Lung (tissue), 12 donors: ENCODE data around the gene MUSK. TPM values are rescaled to one million over a fixed set of nuclear protein-coding genes. Genes with fewer than 3 reads are reported as not detected.
"Not testable (repeated sequence)": the region's sequence is repeated elsewhere in the genome, so short reads cannot be mapped to it uniquely, and the experiment has no call there.

ENCODE experiments used
- ATAC-seq: fragments of 200-7000 bp; cut with Tn5 transposase; one replicate; pipeline ENCODE4 v1.9.1; 2020; ENCODE audit warnings: moderate number of reproducible peaks; ENCODE audit not compliant: insufficient read depth, low FRiP score
- DNase-seq, 3 donors: peaks; one replicate each; pipeline ENCODE4 v3.0.0-alpha.2; 2013 to 2017
- H3K27ac ChIP-seq, 2 donors: one replicate each; pipeline ENCODE4 v1.5.1; 2013; ENCODE audit warnings: mild to moderate bottlenecking in 2 of 2, moderate library complexity in 2 of 2, control low read depth in 1 of 2, inconsistent platforms in 1 of 2, low read depth in 1 of 2, low read length in 1 of 2
- H3K27me3 ChIP-seq, 3 donors: one replicate each; pipeline ENCODE4 v1.5.1; 2013; ENCODE audit warnings: low read length in 2 of 3; ENCODE audit not compliant: control insufficient read depth in 3 of 3, insufficient read depth in 3 of 3
- H3K36me3 ChIP-seq, 4 donors: one replicate each; pipeline ENCODE4 v1.5.1; 2013; ENCODE audit warnings: low read length in 4 of 4, mild to moderate bottlenecking in 1 of 4, moderate library complexity in 1 of 4; ENCODE audit not compliant: control insufficient read depth in 4 of 4, insufficient read depth in 4 of 4
- H3K4me1 ChIP-seq, 5 donors: one replicate each; pipeline ENCODE4 v1.5.1; 2013; ENCODE audit warnings: low read length in 5 of 5, mild to moderate bottlenecking in 2 of 5, moderate library complexity in 1 of 5; ENCODE audit not compliant: control insufficient read depth in 5 of 5, insufficient read depth in 5 of 5
- H3K4me3 ChIP-seq: one replicate; pipeline ENCODE4 v1.5.1; 2013; ENCODE audit warnings: mild to moderate bottlenecking, control low read depth, moderate library complexity
- H3K9ac ChIP-seq, 2 donors: one replicate each; pipeline ENCODE4 v1.5.1; 2013; ENCODE audit warnings: low read length in 2 of 2, control low read depth in 1 of 2; ENCODE audit not compliant: insufficient read depth in 1 of 2
- H3K9me3 ChIP-seq, 4 donors: one replicate each; pipeline ENCODE4 v1.5.1; 2013; ENCODE audit warnings: low read length in 3 of 4, mild to moderate bottlenecking in 1 of 4, moderate library complexity in 1 of 4; ENCODE audit not compliant: control insufficient read depth in 4 of 4, insufficient read depth in 3 of 4
- WGBS, 2 donors: extraction: QIAGEN DNeasy Blood & Tissue Kit; methylation state at CpG; one replicate each; pipeline ENCODE4 v1.1.7; 2013; 5-methylcytosine and 5-hydroxymethylcytosine counted together
- polyA plus RNA-seq, 2 donors: library from polyadenylated mRNA; stranded (reverse); fragments of 200-250 nt; gene quantifications; one replicate each; pipeline ENCODE4 v1.2.1, GENCODE V29; 2013
- total RNA-seq, 2 donors: library from RNA; depleted of rRNA in 1 of 2; stranded (reverse); fragments of >200 nt in 1 of 2; gene quantifications; one replicate each; pipeline ENCODE4 v1.2.1, GENCODE V29; 2014 to 2021
- TF ChIP-seq, protein P1 (sequence below): IDR thresholded peaks from 2 replicates; pipeline ENCODE4 v1.5.1; 2012; ENCODE audit warnings: mild to moderate bottlenecking; ENCODE audit errors: control extremely low read depth, extremely low read depth
- donor health status: control.
- donor health status: control.
- donor health status: Bipolar disorder and iron deficiency.
- donor health status: healthy.
- donor health status: DM: yes; HTN: yes; CAD: no.

Gene MUSK
- total and polyA plus RNA-seq, 4 donors, result 0.14 to 2.8 (median 0.43) TPM

DNA sequence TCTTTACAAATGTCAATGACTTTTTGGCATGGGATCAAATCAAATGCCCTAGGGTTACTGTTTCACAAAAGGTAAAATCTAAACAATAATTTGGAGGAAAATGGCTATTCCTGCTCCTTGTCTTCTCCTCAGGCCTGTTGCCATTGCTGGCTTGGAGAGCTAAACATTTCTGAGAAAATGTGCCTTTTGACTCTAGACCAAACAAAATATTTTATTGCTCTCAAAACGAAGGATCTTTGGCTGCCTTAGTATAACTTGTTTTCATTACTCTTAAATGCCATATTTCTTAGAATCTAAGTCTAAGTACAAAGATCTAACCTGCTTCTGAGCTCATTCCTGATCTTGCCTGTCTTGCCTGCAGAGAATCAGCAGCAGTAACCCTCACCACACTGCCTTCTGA lies 116.6 kb downstream of the MUSK start:
- 46 to 73% methylated on average over 1 of the region's 1 CpG for WGBS, 2 donors
- Histone ChIP-seq H3K27me3 (no peaks in the 10 kb centered on the region), H3K4me3 (no peak overlapping the region), H3K4me1 (peaks cover 0 to 4% (median 0%) of the 10 kb centered on the region in 5 donors), H3K27ac (no peak overlapping the region), H3K36me3 (no peaks in the 10 kb centered on the region), H3K9me3 (peaks cover 0 to 2% (median 0%) of the 10 kb centered on the region in 4 donors), H3K9ac (peak overlapping the region in 1 of 2 donors; percentile 19)
- DNase-seq (peak in 1 of 3 donors; percentile 20), ATAC-seq (no peak)
- TF ChIP-seq, protein P1, sequence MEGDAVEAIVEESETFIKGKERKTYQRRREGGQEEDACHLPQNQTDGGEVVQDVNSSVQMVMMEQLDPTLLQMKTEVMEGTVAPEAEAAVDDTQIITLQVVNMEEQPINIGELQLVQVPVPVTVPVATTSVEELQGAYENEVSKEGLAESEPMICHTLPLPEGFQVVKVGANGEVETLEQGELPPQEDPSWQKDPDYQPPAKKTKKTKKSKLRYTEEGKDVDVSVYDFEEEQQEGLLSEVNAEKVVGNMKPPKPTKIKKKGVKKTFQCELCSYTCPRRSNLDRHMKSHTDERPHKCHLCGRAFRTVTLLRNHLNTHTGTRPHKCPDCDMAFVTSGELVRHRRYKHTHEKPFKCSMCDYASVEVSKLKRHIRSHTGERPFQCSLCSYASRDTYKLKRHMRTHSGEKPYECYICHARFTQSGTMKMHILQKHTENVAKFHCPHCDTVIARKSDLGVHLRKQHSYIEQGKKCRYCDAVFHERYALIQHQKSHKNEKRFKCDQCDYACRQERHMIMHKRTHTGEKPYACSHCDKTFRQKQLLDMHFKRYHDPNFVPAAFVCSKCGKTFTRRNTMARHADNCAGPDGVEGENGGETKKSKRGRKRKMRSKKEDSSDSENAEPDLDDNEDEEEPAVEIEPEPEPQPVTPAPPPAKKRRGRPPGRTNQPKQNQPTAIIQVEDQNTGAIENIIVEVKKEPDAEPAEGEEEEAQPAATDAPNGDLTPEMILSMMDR, result no peak

DNA sequence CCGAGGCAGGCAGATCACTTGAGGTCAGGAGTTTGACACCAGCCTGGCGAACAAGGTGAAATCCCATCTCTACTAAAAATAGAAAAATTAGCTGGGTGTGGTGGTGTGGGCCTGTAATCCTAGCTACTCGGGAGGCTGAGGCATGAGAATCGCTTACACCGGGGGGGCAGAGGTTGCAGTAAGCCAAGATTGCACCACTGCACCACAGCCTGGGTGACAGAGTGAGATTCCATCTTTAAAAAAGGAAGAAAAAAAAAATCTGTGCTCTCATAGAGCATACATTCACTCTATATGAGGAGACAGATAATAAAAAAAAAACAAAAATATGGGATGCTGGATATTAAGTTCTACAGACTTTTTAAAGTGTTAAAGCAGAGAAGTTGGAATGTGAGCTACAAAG lies 119.8 kb downstream of the MUSK start:
- ATAC-seq, DNase-seq, H3K4me3 ChIP-seq, H3K4me1 ChIP-seq, H3K9ac ChIP-seq, H3K27ac ChIP-seq, H3K27me3 ChIP-seq, H3K9me3 ChIP-seq, H3K36me3 ChIP-seq: not testable (repeated sequence)
- 91 to 92% methylated on average over 5 of the region's 5 CpGs for WGBS, 2 donors

DNA sequence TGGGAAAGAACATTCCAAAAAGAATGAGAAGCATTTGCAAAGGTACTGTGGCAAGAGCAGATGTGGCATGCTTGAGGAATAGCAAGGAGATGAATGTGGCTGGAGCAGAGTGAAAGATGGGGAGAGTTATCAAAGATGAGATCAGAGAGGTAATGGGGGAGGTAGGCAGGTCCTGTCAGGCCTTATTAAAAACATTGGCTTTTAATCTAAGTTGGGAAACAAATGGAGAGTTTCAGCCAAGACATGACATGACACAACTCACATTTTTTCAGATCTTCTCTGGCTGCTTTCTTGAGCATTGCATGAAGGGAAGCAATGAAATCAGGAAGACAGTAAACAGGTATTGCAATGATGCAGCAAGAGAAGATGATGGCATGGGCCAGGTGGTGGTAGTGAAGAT lies 120.3 kb downstream of the MUSK start:
- Histone ChIP-seq H3K36me3 (no peaks in the 10 kb centered on the region), H3K4me3 (no peak overlapping the region), H3K27me3 (no peaks in the 10 kb centered on the region), H3K27ac (no peak overlapping the region), H3K9ac (no peak overlapping the region), H3K9me3 (no peaks in the 10 kb centered on the region), H3K4me1 (peaks cover 0 to 4% (median 0%) of the 10 kb centered on the region in 5 donors)
- TF ChIP-seq, protein P1, result no peak
- DNase-seq (no peak), ATAC-seq (no peak)

DNA sequence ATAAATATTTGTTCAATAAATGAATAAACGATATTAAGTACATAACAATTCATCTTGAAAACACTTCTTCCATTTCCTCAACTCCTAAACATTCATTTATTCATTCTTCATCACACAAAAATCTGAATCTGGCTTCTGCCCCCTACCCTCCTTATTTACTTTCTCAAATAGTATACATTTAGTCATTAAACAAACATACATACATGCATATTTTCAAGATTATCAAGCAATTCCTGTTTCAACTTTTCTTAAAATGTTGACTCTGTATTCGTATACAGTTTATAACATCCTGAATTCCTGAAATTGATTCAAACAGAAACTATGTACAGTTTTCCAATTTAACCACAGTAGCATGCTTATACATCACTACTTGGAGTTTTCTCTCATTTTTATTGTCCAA lies 129.0 kb downstream of the MUSK start:
- WGBS, 2 donors, result 25 to 46% methylated on average over 2 of the region's 2 CpGs
- Histone ChIP-seq H3K4me3 (no peak overlapping the region), H3K4me1 (peaks cover 0 to under 1% (median 0%) of the 10 kb centered on the region in 5 donors), H3K36me3 (no peaks in the 10 kb centered on the region), H3K27me3 (no peaks in the 10 kb centered on the region), H3K27ac (no peak overlapping the region), H3K9ac (no peak overlapping the region), H3K9me3 (peaks cover 0 to 2% (median 0%) of the 10 kb centered on the region in 4 donors)
- ATAC-seq (no peak), DNase-seq (no peak)
- TF ChIP-seq, protein P1, result no peak
